PC-3 (cell line): ENCODE measurements around the gene ARHGEF11. TPM values are rescaled to one million over a fixed set of nuclear protein-coding genes. Genes with fewer than 3 reads are reported as not detected.

Source experiments
- ATAC-seq: fragments of 200-7000 bp; cut with Tn5 transposase; 2 replicates; pipeline ENCODE4 v1.9.1; 2020; ENCODE audit warnings: mild to moderate bottlenecking, moderate library complexity
- BruUV-seq: library from RNA; stranded (reverse); fragments of 400-500 nt; replicated peaks from 2 replicates; lab custom pipeline; 2021; lab: Mats Ljungman, UMichigan
- CTCF ChIA-PET: fragments of 300-600 bp; sonication (Branson Sonifier 250); formaldehyde crosslinking; loops from one replicate; lab custom pipeline; 2022; ENCODE audit warnings: antibody characterized with exemption; lab: Charles Lee
- POLR2A ChIA-PET: fragments of 300-600 bp; sonication (Branson Sonifier 250); formaldehyde crosslinking; loops from one replicate; lab custom pipeline; 2022; ENCODE audit warnings: antibody characterized with exemption; ENCODE audit not compliant: unreplicated experiment; lab: Charles Lee
- DNase-seq: peaks from one replicate; pipeline ENCODE4 v3.0.0-alpha.2; 2015
- H2AFZ ChIP-seq: fragments of 300-600 bp; sonication (generic); 2 replicates; pipeline ENCODE4 v1.6.0; 2016; ENCODE audit warnings: antibody characterized with exemption, low read length
- H3F3A ChIP-seq: fragments of 300-600 bp; sonication (generic); one replicate; pipeline ENCODE4 v1.6.0; 2017; ENCODE audit warnings: antibody characterized with exemption, low read length, control low read depth, mild to moderate bottlenecking; ENCODE audit not compliant: unreplicated experiment
- H3K27ac ChIP-seq: fragments of 300-600 bp; sonication (generic); 2 replicates; pipeline ENCODE4 v1.5.1; 2016; ENCODE audit warnings: mild to moderate bottlenecking, low read length
- H3K27me3 ChIP-seq: fragments of 300-600 bp; sonication (generic); 2 replicates; pipeline ENCODE4 v1.6.1; 2016; ENCODE audit warnings: low read length, mixed read lengths
- H3K36me3 ChIP-seq: fragments of 300-600 bp; sonication (generic); 2 replicates; pipeline ENCODE4 v1.6.1; 2016; ENCODE audit warnings: low read depth, mixed run types, low read length, mixed read lengths
- H3K4me1 ChIP-seq: fragments of 300-600 bp; sonication (generic); 2 replicates; pipeline ENCODE4 v1.5.1; 2016; ENCODE audit warnings: low read length; ENCODE audit not compliant: insufficient read depth
- H3K4me2 ChIP-seq: fragments of 300-600 bp; sonication (generic); 2 replicates; pipeline ENCODE4 v1.6.0; 2016; ENCODE audit warnings: low read length
- H3K4me3 ChIP-seq: fragments of 300-600 bp; sonication (generic); 2 replicates; pipeline ENCODE4 v1.5.1; 2016; ENCODE audit warnings: mild to moderate bottlenecking, low read length, mixed read lengths
- H3K79me2 ChIP-seq: fragments of 300-600 bp; sonication (generic); 2 replicates; pipeline ENCODE4 v1.6.1; 2017; ENCODE audit warnings: low read length, mixed read lengths
- H3K9ac ChIP-seq: fragments of 300-600 bp; sonication (generic); 2 replicates; pipeline ENCODE4 v1.6.0; 2016; ENCODE audit warnings: mild to moderate bottlenecking, low read length
- H3K9me2 ChIP-seq: fragments of 300-600 bp; sonication (generic); replicated peaks from 2 replicates; pipeline ENCODE4 v1.6.1; 2016; ENCODE audit warnings: mixed run types, low read length, mixed read lengths
- H3K9me3 ChIP-seq: fragments of 300-600 bp; sonication (generic); 2 replicates; pipeline ENCODE4 v1.6.1; 2016; ENCODE audit warnings: low read length, mixed read lengths
- H4K20me1 ChIP-seq: fragments of 300-600 bp; sonication (generic); 2 replicates; pipeline ENCODE4 v1.6.1; 2016; ENCODE audit warnings: low read length, mixed read lengths
- CTCF ChIP-seq: fragments of 300-600 bp; sonication (generic); conservative IDR thresholded peaks from 2 replicates; pipeline ENCODE4 v1.5.1; 2017; ENCODE audit warnings: antibody characterized with exemption, low read depth, mild to moderate bottlenecking, low read length
- EZH2 ChIP-seq: fragments of 300-600 bp; sonication (generic); IDR thresholded peaks from one replicate; pipeline ENCODE4 v1.6.1; 2017; ENCODE audit warnings: antibody characterized with exemption, mild to moderate bottlenecking, low read length; ENCODE audit not compliant: unreplicated experiment
- EZH2phosphoT487 ChIP-seq: fragments of 300-600 bp; sonication (generic); IDR thresholded peaks from 2 replicates; pipeline ENCODE4 v1.6.1; 2018; ENCODE audit warnings: mild to moderate bottlenecking, antibody characterized with exemption, low read length, borderline replicate concordance
- intact Hi-C: fragments of 100-400 bp; cut with micrococcal nuclease; formaldehyde crosslinking; loops from 2 replicates; pipeline ENCODE4 v1.9.0; 2023
- total RNA-seq: library from RNA; depleted of rRNA; stranded (reverse); fragments of >200 nt; gene quantifications from 2 replicates; pipeline ENCODE4 v1.2.3, GENCODE V29; 2014

ARHGEF11 gene
- total RNA-seq, 1 experiment from 2014 or later = 31.1 TPM

- intact Hi-C loops = no loop called here
- TF ChIP-seq CTCF (no peak), EZH2 (no peak), EZH2phosphoT487 (no peak)
- Histone ChIP-seq H3F3A (no peaks in the 10 kb centered on the region), H3K4me3 (no peak overlapping the region), H3K79me2 (peaks cover 15% of the 10 kb centered on the region), H3K4me1 (peaks cover 12% of the 10 kb centered on the region; the same call in 1 of the 2 replicates), H3K27me3 (no peaks in the 10 kb centered on the region), H4K20me1 (peaks cover 4% of the 10 kb centered on the region; the same call in 1 of the 2 replicates), H3K4me2 (no peak overlapping the region), H3K9me2 (no peaks in the 10 kb centered on the region), H2AFZ (no peak overlapping the region), H3K9me3 (no peaks in the 10 kb centered on the region), H3K9ac (no peak overlapping the region), H3K27ac (no peak overlapping the region), H3K36me3 (no peaks in the 10 kb centered on the region)
- ChIA-PET CTCF (no interaction called here), POLR2A (no interaction called here)
- ATAC-seq (no peak), DNase-seq (no peak)
- no TSS peak for BruUV-seq
Observed at GRCh38 chr1:156998301-156998700, 47.2 kb downstream of the ARHGEF11 start.

- Histone ChIP-seq H2AFZ (no peak overlapping the region), H3K4me2 (no peak overlapping the region), H3K79me2 (peaks cover 8% of the 10 kb centered on the region), H3K9ac (no peak overlapping the region), H3K27ac (no peak overlapping the region), H4K20me1 (no peaks in the 10 kb centered on the region; the same call in 1 of the 2 replicates), H3K27me3 (no peaks in the 10 kb centered on the region), H3K36me3 (no peaks in the 10 kb centered on the region), H3F3A (no peaks in the 10 kb centered on the region), H3K9me2 (no peaks in the 10 kb centered on the region), H3K4me1 (peaks cover 6% of the 10 kb centered on the region; the same call in 1 of the 2 replicates), H3K9me3 (no peaks in the 10 kb centered on the region), H3K4me3 (no peak overlapping the region)
- no TSS peak for BruUV-seq
- intact Hi-C loops = no loop called here
- no peak for DNase-seq
- TF ChIP-seq EZH2phosphoT487 = no peak
- TF ChIP-seq EZH2 = no peak
- no peak for TF ChIP-seq CTCF
- no peak for ATAC-seq
- ChIA-PET POLR2A (no interaction called here), CTCF (no interaction called here)
Observed at GRCh38 chr1:156995412-156995811, 50.1 kb downstream of the ARHGEF11 start.

- Histone ChIP-seq H3K27me3 (no peaks in the 10 kb centered on the region), H3K79me2 (peaks cover 8% of the 10 kb centered on the region; the same call in 1 of the 2 replicates), H3K9me2 (no peaks in the 10 kb centered on the region), H3K36me3 (no peaks in the 10 kb centered on the region), H2AFZ (no peak overlapping the region), H3F3A (no peaks in the 10 kb centered on the region), H3K9ac (no peak overlapping the region), H3K4me2 (no peak overlapping the region), H4K20me1 (no peaks in the 10 kb centered on the region), H3K4me1 (peaks cover 6% of the 10 kb centered on the region; the same call in 1 of the 2 replicates), H3K27ac (no peak overlapping the region), H3K9me3 (no peaks in the 10 kb centered on the region), H3K4me3 (no peak overlapping the region)
- DNase-seq (no peak), ATAC-seq (no peak; the same call in 1 of the 2 replicates)
- POLR2A ChIA-PET = no interaction called here
- CTCF ChIA-PET = no interaction called here
- intact Hi-C loops = no loop called here
- no TSS peak for BruUV-seq
- no peak for TF ChIP-seq EZH2
- TF ChIP-seq EZH2phosphoT487 = no peak
- no peak for TF ChIP-seq CTCF
Observed at GRCh38 chr1:156994277-156994676, 51.3 kb downstream of the ARHGEF11 start.
